ENCODE results near the gene DDX5. TPM values are rescaled to one million over a fixed set of nuclear protein-coding genes. Genes with fewer than 3 reads are reported as not detected.

The DDX5 gene
- total RNA-seq, 2 donors from 2014 or later: 369 to 444 TPM

DNA sequence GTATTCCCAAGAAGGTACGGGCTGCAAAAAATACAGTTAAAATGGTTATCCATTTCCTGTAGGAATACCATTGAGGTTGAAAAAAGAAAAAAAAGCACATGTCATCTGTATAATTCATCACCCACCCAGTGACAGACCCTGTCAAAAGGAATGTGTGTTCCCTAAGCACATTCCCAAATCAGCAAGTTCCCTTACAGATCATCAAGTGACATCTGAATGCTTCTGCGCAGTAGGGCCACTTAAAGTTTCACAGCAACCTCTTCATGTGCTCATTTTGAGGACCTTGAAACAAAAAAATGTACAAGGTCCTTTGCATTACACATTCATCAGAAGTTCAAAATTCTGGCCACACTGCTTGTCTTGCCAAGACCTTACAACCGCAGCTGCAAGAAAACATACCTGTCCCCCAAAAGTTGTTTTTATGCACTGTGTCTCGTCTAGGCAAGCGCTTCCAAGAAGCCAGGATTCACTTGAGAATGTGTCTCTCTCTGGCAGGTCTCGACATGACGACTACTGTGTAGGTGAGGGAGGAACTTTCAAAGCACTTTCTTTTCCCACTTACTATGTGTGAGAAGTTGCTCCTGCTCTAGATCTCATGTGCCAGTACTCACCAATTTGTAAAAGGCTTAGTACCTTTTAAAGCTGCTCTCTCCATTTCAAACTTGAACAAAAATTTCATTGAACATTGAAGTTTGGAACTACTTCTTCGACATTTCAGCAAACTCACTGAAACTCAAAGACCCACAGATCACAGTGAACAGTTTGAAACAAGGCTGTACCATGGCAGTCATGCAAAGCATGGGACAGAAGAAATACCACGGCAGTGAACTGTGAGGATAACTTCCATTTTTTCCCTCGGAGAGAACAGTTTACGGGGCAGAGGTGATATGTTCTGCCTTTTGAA lies 5.0 kb downstream of the DDX5 start:
- Histone ChIP-seq H3K36me3 (peaks cover 36% of the 10 kb centered on the region), H3K4me1 (peaks cover 8% of the 10 kb centered on the region)
- TF ChIP-seq, protein P1, sequence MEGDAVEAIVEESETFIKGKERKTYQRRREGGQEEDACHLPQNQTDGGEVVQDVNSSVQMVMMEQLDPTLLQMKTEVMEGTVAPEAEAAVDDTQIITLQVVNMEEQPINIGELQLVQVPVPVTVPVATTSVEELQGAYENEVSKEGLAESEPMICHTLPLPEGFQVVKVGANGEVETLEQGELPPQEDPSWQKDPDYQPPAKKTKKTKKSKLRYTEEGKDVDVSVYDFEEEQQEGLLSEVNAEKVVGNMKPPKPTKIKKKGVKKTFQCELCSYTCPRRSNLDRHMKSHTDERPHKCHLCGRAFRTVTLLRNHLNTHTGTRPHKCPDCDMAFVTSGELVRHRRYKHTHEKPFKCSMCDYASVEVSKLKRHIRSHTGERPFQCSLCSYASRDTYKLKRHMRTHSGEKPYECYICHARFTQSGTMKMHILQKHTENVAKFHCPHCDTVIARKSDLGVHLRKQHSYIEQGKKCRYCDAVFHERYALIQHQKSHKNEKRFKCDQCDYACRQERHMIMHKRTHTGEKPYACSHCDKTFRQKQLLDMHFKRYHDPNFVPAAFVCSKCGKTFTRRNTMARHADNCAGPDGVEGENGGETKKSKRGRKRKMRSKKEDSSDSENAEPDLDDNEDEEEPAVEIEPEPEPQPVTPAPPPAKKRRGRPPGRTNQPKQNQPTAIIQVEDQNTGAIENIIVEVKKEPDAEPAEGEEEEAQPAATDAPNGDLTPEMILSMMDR (IDR thresholded peaks at IDR 0.05): no peak

DNA sequence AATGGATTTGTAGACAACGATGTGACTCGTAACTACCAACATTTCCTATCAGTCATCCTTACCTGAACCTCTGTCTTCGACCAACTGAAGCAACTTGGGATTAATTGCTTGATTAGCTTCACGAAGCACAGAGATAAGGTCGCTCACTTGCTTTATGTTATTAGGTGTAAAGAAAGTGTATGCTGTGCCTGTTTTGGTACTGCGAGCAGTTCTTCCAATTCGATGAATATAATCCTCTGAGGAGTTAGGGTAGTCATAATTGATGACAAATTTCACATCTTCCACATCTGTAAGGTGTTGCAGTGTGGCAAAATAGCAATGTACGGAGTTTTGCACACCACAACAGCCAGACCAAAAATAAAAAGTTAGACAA lies 5.6 kb downstream of the DDX5 start:
- no peak overlapping the region for H3K9ac ChIP-seq (ENCODE audit: low read depth in 2 of 2, low read length in 2 of 2)
- peaks cover 13% of the 10 kb centered on the region for H3K4me1 ChIP-seq
- no peak overlapping the region for H3K27ac ChIP-seq
- no peak overlapping the region for H3K4me3 ChIP-seq
- peaks cover 36% of the 10 kb centered on the region for H3K36me3 ChIP-seq
- intact Hi-C loops (cut with DNase I): no loop called here
- DNase-seq: no peak
- no peaks in the 10 kb centered on the region for H3K9me3 ChIP-seq
- TF ChIP-seq, protein P1 (IDR thresholded peaks at IDR 0.05): no peak
- H3K27me3 ChIP-seq: no peaks in the 10 kb centered on the region

More for the DNA sequence above, 5.0 kb downstream of the DDX5 start:
- intact Hi-C loops (cut with DNase I): no loop called here
- H3K27ac ChIP-seq: no peak overlapping the region
- no peaks in the 10 kb centered on the region for H3K9me3 ChIP-seq
- no peak overlapping the region for H3K9ac ChIP-seq (ENCODE audit: low read depth in 2 of 2, low read length in 2 of 2)
- DNase-seq: no peak
- H3K4me3 ChIP-seq: no peak overlapping the region
- no peaks in the 10 kb centered on the region for H3K27me3 ChIP-seq

DNA sequence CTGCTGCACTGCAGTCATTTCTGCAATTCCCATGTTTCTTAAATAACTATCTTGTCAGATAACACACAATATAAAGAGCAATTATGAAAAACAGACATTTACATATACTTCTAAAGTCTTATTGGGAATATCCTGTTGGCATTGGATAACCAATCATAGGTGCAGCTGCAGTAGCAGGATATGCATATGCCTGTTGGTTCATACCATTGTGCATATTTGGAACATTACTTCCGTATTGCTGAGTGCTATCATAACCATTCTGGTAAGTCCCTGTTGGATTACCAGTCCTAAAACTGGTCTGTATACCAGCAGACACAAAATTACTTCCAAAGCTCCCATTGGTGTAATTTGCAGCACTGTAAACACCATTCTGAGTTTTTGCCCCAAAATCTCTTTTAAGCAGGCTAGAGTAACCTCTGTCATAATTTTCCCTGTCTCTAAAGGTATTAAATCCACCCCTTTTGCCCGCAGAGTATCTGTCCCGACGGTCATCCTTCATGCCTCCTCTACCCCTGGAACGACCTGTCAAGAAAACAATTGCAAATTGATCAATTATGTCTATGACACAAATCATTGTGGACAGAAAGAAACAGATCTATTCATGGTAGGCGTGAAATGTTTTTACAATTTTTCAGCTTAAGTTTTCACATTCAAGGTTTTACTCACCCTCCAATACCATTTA lies 6.1 kb downstream of the DDX5 start:
- Histone ChIP-seq H3K9ac (ENCODE audit: low read depth in 2 of 2, low read length in 2 of 2) (no peak overlapping the region), H3K4me1 (peaks cover 13% of the 10 kb centered on the region), H3K27me3 (no peaks in the 10 kb centered on the region), H3K36me3 (peaks cover 36% of the 10 kb centered on the region), H3K4me3 (no peak overlapping the region), H3K9me3 (no peaks in the 10 kb centered on the region), H3K27ac (no peak overlapping the region)
- TF ChIP-seq, protein P1 (IDR thresholded peaks at IDR 0.05): no peak
- intact Hi-C loops (cut with DNase I): no loop called here
- DNase-seq: no peak

DNA sequence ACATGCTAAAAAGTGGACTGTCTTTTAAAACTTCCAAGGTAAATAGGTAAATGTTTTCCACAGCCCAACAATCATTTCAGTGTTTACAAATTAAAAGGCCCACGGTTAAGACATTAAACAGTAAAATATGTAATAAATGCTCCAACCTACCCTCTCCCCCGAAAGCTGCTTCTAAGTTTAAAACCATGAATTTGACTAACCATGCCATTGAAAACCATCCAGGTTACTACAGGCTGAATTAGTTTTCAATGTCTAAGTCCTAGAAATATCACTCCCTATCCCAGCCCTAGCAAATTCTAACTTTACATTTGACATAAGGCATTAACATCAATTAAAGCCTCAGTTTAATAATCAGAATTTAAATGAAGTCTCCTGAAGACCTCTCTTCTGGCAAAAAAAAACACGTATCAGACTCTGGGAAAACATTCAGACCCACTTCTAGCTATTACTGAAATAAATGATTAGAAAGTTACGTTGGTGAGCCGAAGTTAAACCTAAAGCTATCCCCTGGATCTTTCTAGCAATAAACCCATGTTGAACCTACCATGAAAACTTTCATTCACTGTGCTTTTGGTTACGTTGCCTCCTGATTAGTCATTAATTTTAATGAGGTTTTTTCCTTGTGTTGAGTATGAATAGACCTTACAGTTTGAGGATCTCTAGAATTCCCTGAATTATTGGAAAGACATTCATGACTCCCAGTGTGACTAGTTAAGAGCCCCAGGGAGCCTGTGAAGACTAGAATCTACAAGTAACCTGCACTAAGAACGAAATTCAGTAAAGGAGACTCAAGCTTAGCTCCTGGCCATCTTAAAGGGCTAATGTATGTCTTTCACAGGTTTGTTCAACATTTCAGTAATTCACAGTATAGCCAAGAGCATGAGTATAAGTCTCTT lies 7.5 kb downstream of the DDX5 start:
- peaks cover 34% of the 10 kb centered on the region for H3K36me3 ChIP-seq
- H3K4me1 ChIP-seq: peaks cover 7% of the 10 kb centered on the region
- H3K27ac ChIP-seq: peak overlapping the region; percentile 86
- intact Hi-C loops (cut with DNase I): no loop called here
- H3K27me3 ChIP-seq: no peaks in the 10 kb centered on the region
- H3K9me3 ChIP-seq: no peaks in the 10 kb centered on the region
- DNase-seq: no peak
- H3K4me3 ChIP-seq: no peak overlapping the region
- peak overlapping the region in 1 of 2 donors; percentile 13 for H3K9ac ChIP-seq (ENCODE audit: low read depth in 2 of 2, low read length in 2 of 2)
- TF ChIP-seq, protein P1 (IDR thresholded peaks at IDR 0.05): no peak

DNA sequence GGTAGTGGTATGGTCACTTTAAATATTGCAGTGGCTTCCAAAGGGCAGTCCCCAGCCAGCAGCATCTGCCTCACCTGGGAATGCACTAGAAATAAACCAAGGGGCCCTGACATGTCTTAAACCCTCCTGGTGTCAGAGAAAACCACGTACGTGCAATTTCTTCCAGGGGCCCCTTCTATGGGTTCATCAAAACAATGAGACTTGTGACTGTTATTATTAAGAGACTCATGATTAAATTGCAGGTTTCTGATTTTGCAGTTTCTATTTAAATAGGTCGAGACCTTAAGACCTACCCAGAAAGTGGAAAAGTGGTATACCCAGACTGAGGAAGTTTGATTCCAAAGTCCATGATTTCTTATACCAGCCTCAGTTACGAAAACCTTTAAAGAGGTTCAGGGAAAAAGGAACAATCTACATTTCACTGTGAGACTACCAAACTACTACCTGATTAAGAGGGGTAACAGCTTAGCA lies 8.5 kb downstream of the DDX5 start:
- no peaks in the 10 kb centered on the region for H3K27me3 ChIP-seq
- DNase-seq: no peak
- H3K4me3 ChIP-seq: peak overlapping the region; percentile 79
- peaks cover 5% of the 10 kb centered on the region for H3K4me1 ChIP-seq
- peak overlapping the region; percentile 66 to 71 for H3K9ac ChIP-seq (ENCODE audit: low read depth in 2 of 2, low read length in 2 of 2)
- H3K27ac ChIP-seq: peak overlapping the region; percentile 86
- TF ChIP-seq, protein P1 (IDR thresholded peaks at IDR 0.05): no peak
- peaks cover 25% of the 10 kb centered on the region for H3K36me3 ChIP-seq
- H3K9me3 ChIP-seq: no peaks in the 10 kb centered on the region
- intact Hi-C loops (cut with DNase I): no loop called here

All from colonic mucosa (tissue), 4 donors.